H1 (cell line): ENCODE measurements around the gene XDH. TPM values are rescaled to one million over a fixed set of nuclear protein-coding genes. Genes with fewer than 3 reads are reported as not detected.

Source experiments
- CTCF ChIA-PET: fragments of 300-600 bp; sonication (Branson Sonifier 250); formaldehyde crosslinking; loops from one replicate; lab custom pipeline; 2021; ENCODE audit not compliant: partially characterized antibody; lab: Charles Lee
- POLR2A ChIA-PET: fragments of 300-600 bp; sonication (Branson Sonifier 250); formaldehyde crosslinking; loops from one replicate; lab custom pipeline; 2021; ENCODE audit warnings: inconsistent platforms; ENCODE audit not compliant: partially characterized antibody; lab: Charles Lee
- DNase-seq, 2 experiments: peaks; one replicate each; pipeline versions ENCODE4 v3.0.0 to v3.0.0-alpha.2; 2010 to 2022; ENCODE audit warnings: low spot score in 2 of 2, low read depth in 1 of 2, mixed read lengths in 1 of 2
- FAIRE-seq: peaks from 2 replicates; lab custom pipeline; 2011; peaks lifted over from hg19 to GRCh38; lab: Jason Lieb, UNC
- H2AFZ ChIP-seq: 2 replicates; pipeline ENCODE4 v1.8.1; 2012; ENCODE audit warnings: low read length, inconsistent platforms
- H2AK5ac ChIP-seq: 2 replicates; pipeline ENCODE4 v1.6.1; 2013; ENCODE audit warnings: low read depth, low read length
- H2BK120ac ChIP-seq: replicated peaks from 2 replicates; pipeline ENCODE3; 2013; ENCODE audit warnings: low read depth, low read length, inconsistent platforms
- H2BK12ac ChIP-seq: 2 replicates; pipeline ENCODE4 v1.6.1; 2013; ENCODE audit warnings: low read depth, low read length
- H2BK15ac ChIP-seq: 2 replicates; pipeline ENCODE4 v1.6.1; 2013; ENCODE audit warnings: low read length
- H2BK20ac ChIP-seq: 2 replicates; pipeline ENCODE4 v1.6.1; 2013; ENCODE audit warnings: low read length
- H2BK5ac ChIP-seq: 2 replicates; pipeline ENCODE4 v1.6.1; 2013; ENCODE audit warnings: low read depth, low read length
- H3K14ac ChIP-seq: 2 replicates; pipeline ENCODE4 v1.6.1; 2013; ENCODE audit warnings: inconsistent platforms; ENCODE audit not compliant: insufficient read length
- H3K18ac ChIP-seq: 2 replicates; pipeline ENCODE4 v1.6.1; 2013; ENCODE audit warnings: low read length; ENCODE audit errors: extremely low read depth
- H3K23ac ChIP-seq: 2 replicates; pipeline ENCODE4 v1.6.1; 2013; ENCODE audit warnings: inconsistent platforms; ENCODE audit not compliant: insufficient read length
- H3K23me2 ChIP-seq: 2 replicates; pipeline ENCODE4 v1.6.1; 2013; ENCODE audit warnings: low read depth, low read length
- H3K27ac ChIP-seq: 2 replicates; pipeline ENCODE4 v1.6.1; 2011; ENCODE audit warnings: low read depth, low read length, inconsistent platforms
- H3K27me3 ChIP-seq, 4 experiments: replicated peaks in 1 of 4; 1 replicate in 1 of 4; 2 replicates in 3 of 4; pipeline versions ENCODE4 v1.6.1 to v1.8.1; 2011 to 2013; ENCODE audit warnings: low read length in 3 of 4, mild to moderate bottlenecking in 3 of 4, inconsistent platforms in 2 of 4, mixed read lengths in 2 of 4, moderate library complexity in 1 of 4; ENCODE audit not compliant: control insufficient read depth in 3 of 4, insufficient read depth in 3 of 4; ENCODE audit errors: extremely low read depth in 1 of 4
- H3K36me3 ChIP-seq, 4 experiments: 2 replicates each; pipeline versions ENCODE4 v1.6.1 to v1.8.1; 2011 to 2013; ENCODE audit warnings: mild to moderate bottlenecking in 4 of 4, low read length in 3 of 4, moderate library complexity in 2 of 4, control low read depth in 1 of 4, inconsistent platforms in 1 of 4; ENCODE audit not compliant: insufficient read depth in 4 of 4, control insufficient read depth in 2 of 4
- H3K4ac ChIP-seq: replicated peaks from 2 replicates; pipeline ENCODE3; 2013; ENCODE audit warnings: low read length, low read depth, mixed read lengths, inconsistent platforms; ENCODE audit not compliant: insufficient read length
- H3K4me1 ChIP-seq, 4 experiments: replicated peaks in 1 of 4; 1 replicate in 1 of 4; 2 replicates in 3 of 4; pipeline versions ENCODE4 v1.6.1 to v1.8.1; 2011 to 2013; ENCODE audit warnings: low read length in 3 of 4, inconsistent platforms in 2 of 4, mixed read lengths in 1 of 4; ENCODE audit not compliant: insufficient read depth in 4 of 4, control insufficient read depth in 3 of 4
- H3K4me2 ChIP-seq, 2 experiments: 2 replicates each; pipeline versions ENCODE4 v1.6.1 to v1.8.1; 2011 to 2013; ENCODE audit warnings: low read depth in 2 of 2, low read length in 2 of 2, control low read depth in 1 of 2, inconsistent platforms in 1 of 2, mild to moderate bottlenecking in 1 of 2; ENCODE audit not compliant: insufficient read depth in 1 of 2
- H3K4me3 ChIP-seq, 4 experiments: fragments of 200-600, 300-600 bp in 1 of 4; sonication (generic), shearing (Covaris generic), sonication (Bioruptor Twin) in 1 of 4; 2 replicates each; pipeline versions ENCODE4 v1.5.1 to v1.8.1; 2011 to 2016; ENCODE audit warnings: low read length in 4 of 4, low read depth in 3 of 4, control low read depth in 2 of 4, inconsistent platforms in 2 of 4, mild to moderate bottlenecking in 2 of 4, mixed read lengths in 1 of 4, moderate library complexity in 1 of 4; ENCODE audit not compliant: insufficient read depth in 2 of 4; ENCODE audit errors: extremely low read depth in 1 of 4
- H3K56ac ChIP-seq: replicated peaks from 2 replicates; pipeline ENCODE3; 2013; ENCODE audit warnings: low read depth, mild to moderate bottlenecking, mixed read lengths, low read length, inconsistent platforms; ENCODE audit not compliant: insufficient read length
- H3K79me1 ChIP-seq: 2 replicates; pipeline ENCODE4 v1.6.1; 2013; ENCODE audit warnings: low read depth, low read length, control low read depth
- H3K79me2 ChIP-seq, 2 experiments: 2 replicates each; pipeline versions ENCODE4 v1.6.1 to v1.8.1; 2012 to 2013; ENCODE audit warnings: low read length in 2 of 2, mild to moderate bottlenecking in 2 of 2, inconsistent platforms in 1 of 2; ENCODE audit not compliant: insufficient read depth in 2 of 2, control insufficient read depth in 1 of 2
- H3K9ac ChIP-seq, 4 experiments: replicated peaks in 1 of 4; 1 replicate in 1 of 4; 2 replicates in 3 of 4; pipeline versions ENCODE4 v1.6.1 to v1.8.1; 2011 to 2013; ENCODE audit warnings: low read depth in 3 of 4, low read length in 3 of 4, control low read depth in 2 of 4, mild to moderate bottlenecking in 2 of 4, moderate library complexity in 2 of 4, inconsistent platforms in 1 of 4; ENCODE audit errors: extremely low read depth in 1 of 4
- H3K9me3 ChIP-seq, 2 experiments: 2 replicates each; pipeline versions ENCODE4 v1.6.1 to v1.8.1; 2012 to 2013; ENCODE audit warnings: mild to moderate bottlenecking in 2 of 2, moderate library complexity in 2 of 2, control low read depth in 1 of 2, inconsistent platforms in 1 of 2, low read depth in 1 of 2, low read length in 1 of 2, mixed read lengths in 1 of 2; ENCODE audit not compliant: insufficient read depth in 2 of 2
- H4K20me1 ChIP-seq, 2 experiments: replicated peaks in 1 of 2; 2 replicates each; pipeline versions ENCODE3 to v1.8.1; 2011 to 2013; ENCODE audit warnings: inconsistent platforms in 2 of 2, low read length in 2 of 2, mild to moderate bottlenecking in 1 of 2; ENCODE audit not compliant: insufficient read depth in 2 of 2, control insufficient read depth in 1 of 2
- H4K5ac ChIP-seq: 2 replicates; pipeline ENCODE4 v1.6.1; 2013; ENCODE audit warnings: low read length, low read depth, mixed read lengths, inconsistent platforms; ENCODE audit not compliant: insufficient read length
- H4K8ac ChIP-seq: 2 replicates; pipeline ENCODE4 v1.8.0; 2013; ENCODE audit warnings: mild to moderate bottlenecking, moderate library complexity, low read length, inconsistent platforms; ENCODE audit not compliant: insufficient read depth; ENCODE audit errors: extremely low read depth
- H4K91ac ChIP-seq: replicated peaks from 2 replicates; pipeline ENCODE3; 2013; ENCODE audit warnings: low read length, mixed read lengths, inconsistent platforms; ENCODE audit not compliant: insufficient read length
- CTBP2 ChIP-seq: IDR thresholded peaks from 2 replicates; pipeline ENCODE4 v1.7.0; 2011; ENCODE audit warnings: borderline replicate concordance, mild to moderate bottlenecking, moderate library complexity, mixed read lengths, low read length; ENCODE audit not compliant: insufficient read depth, insufficient read length
- NANOG ChIP-seq: IDR thresholded peaks from 2 replicates; pipeline ENCODE4 v1.6.1; 2011; ENCODE audit warnings: low read length, low read depth, mild to moderate bottlenecking, inconsistent platforms; ENCODE audit not compliant: insufficient read depth, poor library complexity, severe bottlenecking
- WGBS, 2 experiments: shearing (Covaris generic) in 1 of 2; methylation state at CpG; one replicate each; pipeline versions ENCODE4 v1.1.6 to v1.1.7; 2013 to 2015; ENCODE audit warnings: low lambda C conversion rate in 2 of 2, mixed read lengths in 2 of 2, inconsistent platforms in 1 of 2, low coverage in 1 of 2, missing lambda C conversion rate in 1 of 2; ENCODE audit not compliant: insufficient replicate concordance in 2 of 2, insufficient coverage in 1 of 2, insufficient read length in 1 of 2; ENCODE audit errors: extremely low coverage in 1 of 2, missing lambda C conversion rate in 1 of 2; 5-methylcytosine and 5-hydroxymethylcytosine counted together
- polyA plus RNA-seq, 7 experiments: library from polyadenylated mRNA; depleted of rRNA in 3 of 7; stranded (reverse) in 5 of 7; unstranded in 2 of 7; fragments of >200 nt in 5 of 7; fragments of 200-250 nt in 2 of 7; gene quantifications; 1 replicate in 5 of 7; 2 replicates in 1 of 7; 4 replicates in 1 of 7; pipeline versions ENCODE4 v1.2.1 to v1.2.3, GENCODE V29; 2011 to 2013; ENCODE audit warnings: missing spikeins in 2 of 7, mixed read lengths in 2 of 7
- total RNA-seq: library from RNA; stranded (reverse); fragmentation: NEBNext Ultra II Directional; extraction: Animal tissue kit (Norgen Biotek cat#: 25700); gene quantifications from 2 replicates; pipeline ENCODE4 v1.2.1, GENCODE V29; 2021

Gene XDH
- total and polyA plus RNA-seq, 2 of the 8 experiments (the other 6 are each of a cell fraction or from before 2014, with no cell fraction given): 0.68 to 1.2 TPM

DNA sequence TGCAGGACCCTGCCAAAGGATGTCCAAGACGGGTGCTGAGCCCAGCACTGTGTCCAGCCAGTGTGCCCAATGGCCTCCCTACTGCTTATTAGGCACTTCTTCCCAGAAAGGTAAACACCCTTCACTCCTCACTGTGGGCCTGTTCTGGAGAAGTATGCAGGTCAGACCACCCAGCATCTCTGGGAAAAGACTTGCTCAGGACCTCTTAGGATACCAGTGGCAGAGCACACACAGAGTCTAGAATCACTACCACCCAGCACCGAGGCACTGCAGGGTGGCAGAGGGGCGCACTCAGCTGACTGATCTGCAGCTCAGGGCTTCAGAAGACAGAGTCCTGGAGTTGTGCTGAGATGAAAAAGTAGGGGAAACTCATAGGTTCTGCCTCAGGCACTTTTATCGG lies 25.8 kb downstream of the XDH start:
- no peak overlapping the region for H3K23ac ChIP-seq
- WGBS, 2 experiments: 85% methylated on average over 4 of the region's 4 CpGs; no CpG with 5 or more reads in 1 of the 2 experiments
- TF ChIP-seq CTBP2 (no peak), NANOG (no peak)

More for the DNA sequence above, 25.8 kb downstream of the XDH start:
- Histone ChIP-seq H3K23me2 (no peaks in the 10 kb centered on the region; the same call in 1 of the 2 replicates), H4K91ac (no peak overlapping the region), H2BK5ac (no peak overlapping the region), H3K14ac (no peak overlapping the region), H2BK15ac (no peak overlapping the region), H3K56ac (no peak overlapping the region), H3K36me3 (no peaks in the 10 kb centered on the region; a peak in 1 of 8 replicates), H2AFZ (no peak overlapping the region), H3K79me2 (no peaks in the 10 kb centered on the region), H4K8ac (no peak overlapping the region), H3K9me3 (peaks cover 3 to 4% of the 10 kb centered on the region in 2 experiments; a peak in 2 of 4 replicates), H3K18ac (no peak overlapping the region), H3K4me3 (no peak overlapping the region), H3K4me1 (peaks cover 0 to 3% (median under 1%) of the 10 kb centered on the region in 4 experiments; a peak in 1 of 7 replicates), H3K4ac (no peak overlapping the region), H3K27me3 (no peaks in the 10 kb centered on the region), H3K79me1 (no peaks in the 10 kb centered on the region), H3K4me2 (no peak overlapping the region), H2BK12ac (no peak overlapping the region), H2BK20ac (no peak overlapping the region), H4K20me1 (no peaks in the 10 kb centered on the region), H3K9ac (no peak overlapping the region), H2BK120ac (no peak overlapping the region), H3K27ac (no peak overlapping the region), H4K5ac (no peak overlapping the region), H2AK5ac (no peak overlapping the region)
- ChIA-PET POLR2A (no interaction called here), CTCF (interaction anchor here (1.2 to 2.2 kb wide), 4 partner anchors 10 to 527 kb away, joined by 3 to 9 read pairs (median 6); no protein-coding TSS in a partner anchor)
- no peak for DNase-seq
- no peak for FAIRE-seq
